CD14-positive monocyte (primary cell): ENCODE data around the gene LTBP3. TPM values are rescaled to one million over a fixed set of nuclear protein-coding genes. Genes with fewer than 3 reads are reported as not detected.

Source experiments
- DNase-seq, 3 donors: peaks; one replicate each; pipeline ENCODE4 v3.0.0-alpha.2; 2011 to 2022
- H2AFZ ChIP-seq: 2 replicates; pipeline ENCODE4 v1.6.0; 2012; ENCODE audit warnings: mild to moderate bottlenecking, low read depth, low read length, inconsistent platforms; ENCODE audit not compliant: insufficient read depth, poor library complexity, severe bottlenecking
- H3K27ac ChIP-seq, 2 donors: 1 replicate in 1 of 2; 2 replicates in 1 of 2; pipeline ENCODE4 v1.5.1; 2012 to 2013; ENCODE audit warnings: low read length in 2 of 2, control low read depth in 1 of 2, inconsistent platforms in 1 of 2, low read depth in 1 of 2, mild to moderate bottlenecking in 1 of 2
- H3K27me3 ChIP-seq, 2 donors: one replicate each; pipeline versions ENCODE4 v1.6.0 to v1.6.1; 2011 to 2013; ENCODE audit warnings: low read length in 2 of 2; ENCODE audit not compliant: control insufficient read depth in 2 of 2, insufficient read depth in 2 of 2
- H3K36me3 ChIP-seq, 2 donors: replicated peaks in 1 of 2; 1 replicate in 1 of 2; 2 replicates in 1 of 2; pipeline versions ENCODE4 v1.5.1 to v1.6.1; 2012 to 2013; ENCODE audit warnings: low read length in 2 of 2, control low read depth in 1 of 2, inconsistent platforms in 1 of 2, mild to moderate bottlenecking in 1 of 2; ENCODE audit not compliant: insufficient read depth in 2 of 2, control insufficient read depth in 1 of 2
- H3K4me1 ChIP-seq, 2 donors: 1 replicate in 1 of 2; 2 replicates in 1 of 2; pipeline versions ENCODE4 v1.5.1 to v1.6.1; 2012 to 2013; ENCODE audit warnings: low read length in 2 of 2, control low read depth in 1 of 2, inconsistent platforms in 1 of 2, mild to moderate bottlenecking in 1 of 2, moderate library complexity in 1 of 2; ENCODE audit not compliant: insufficient read depth in 2 of 2, control insufficient read depth in 1 of 2
- H3K4me2 ChIP-seq: replicated peaks from 2 replicates; pipeline ENCODE3; 2012; ENCODE audit warnings: low read length, moderate library complexity, mild to moderate bottlenecking; ENCODE audit not compliant: poor library complexity, severe bottlenecking; ENCODE audit errors: extremely low read depth
- H3K4me3 ChIP-seq, 3 experiments: fragments of 200-600 bp in 1 of 3; sonication (generic) in 1 of 3; replicated peaks in 1 of 3; 1 replicate in 2 of 3; 2 replicates in 1 of 3; pipeline ENCODE4 v1.5.1; 2011 to 2013; ENCODE audit warnings: low read length in 3 of 3, mild to moderate bottlenecking in 3 of 3, control low read depth in 2 of 3, low read depth in 2 of 3, inconsistent platforms in 1 of 3, moderate library complexity in 1 of 3
- H3K79me2 ChIP-seq: 2 replicates; pipeline ENCODE4 v1.6.0; 2012; ENCODE audit warnings: mild to moderate bottlenecking, control low read depth, inconsistent platforms, low read length, moderate library complexity; ENCODE audit not compliant: insufficient read depth
- H3K9ac ChIP-seq: 2 replicates; pipeline ENCODE4 v1.6.0; 2017; ENCODE audit warnings: low read length, mild to moderate bottlenecking; ENCODE audit not compliant: insufficient read depth, poor library complexity, severe bottlenecking
- H3K9me3 ChIP-seq, 2 donors: replicated peaks in 1 of 2; 1 replicate in 1 of 2; 2 replicates in 1 of 2; pipeline versions ENCODE4 v1.5.1 to v1.6.1; 2012 to 2013; ENCODE audit warnings: low read length in 2 of 2, control low read depth in 1 of 2; ENCODE audit not compliant: control insufficient read depth in 1 of 2, insufficient read depth in 1 of 2
- H4K20me1 ChIP-seq: 2 replicates; pipeline ENCODE4 v1.6.0; 2012; ENCODE audit warnings: mild to moderate bottlenecking, low read length, control low read depth, moderate library complexity; ENCODE audit not compliant: insufficient read depth
- H3K27ac Mint-ChIP-seq, 7 donors: one replicate each; pipeline ENCODE4 v1.8.0; 2020; ENCODE audit warnings: mild to moderate bottlenecking in 7 of 7, mixed read lengths in 7 of 7, moderate library complexity in 6 of 7, inconsistent platforms in 2 of 7
- H3K27me3 Mint-ChIP-seq, 3 donors: one replicate each; pipeline ENCODE4 v1.8.0; 2021 to 2022; ENCODE audit warnings: low read depth in 3 of 3, mild to moderate bottlenecking in 3 of 3, mixed read lengths in 3 of 3, moderate library complexity in 3 of 3, inconsistent platforms in 1 of 3
- H3K36me3 Mint-ChIP-seq, 2 donors: one replicate each; pipeline ENCODE4 v1.8.0; 2020; ENCODE audit warnings: mixed read lengths in 2 of 2, inconsistent platforms in 1 of 2, mild to moderate bottlenecking in 1 of 2
- H3K4me1 Mint-ChIP-seq: one replicate; pipeline ENCODE4 v1.8.0; 2020; ENCODE audit warnings: mild to moderate bottlenecking, mixed read lengths
- H3K4me3 Mint-ChIP-seq, 2 donors: one replicate each; pipeline ENCODE4 v1.8.0; 2020; ENCODE audit warnings: mild to moderate bottlenecking in 2 of 2, mixed read lengths in 2 of 2, moderate library complexity in 1 of 2
- H3K9me3 Mint-ChIP-seq, 7 donors: one replicate each; pipeline ENCODE4 v1.8.0; 2020 to 2022; ENCODE audit warnings: mixed read lengths in 7 of 7, mild to moderate bottlenecking in 6 of 7, moderate library complexity in 6 of 7, inconsistent platforms in 2 of 7
- CTCF ChIP-seq: fragments of 200-600 bp; IDR thresholded peaks from one replicate; pipeline ENCODE4 v1.8.0; 2022; ENCODE audit warnings: antibody characterized with exemption, mild to moderate bottlenecking
- WGBS: methylation state at CpG from one replicate; pipeline ENCODE4 v1.1.5; 2013; ENCODE audit warnings: missing lambda C conversion rate; ENCODE audit not compliant: insufficient coverage; 5-methylcytosine and 5-hydroxymethylcytosine counted together
- intact Hi-C, 2 donors: fragments of 100-400 bp; cut with micrococcal nuclease; formaldehyde crosslinking; loops; one replicate each; pipeline versions ENCODE4 v1.15.0 to v1.15.1; 2023
- polyA plus RNA-seq, 3 donors: library from polyadenylated mRNA; depleted of rRNA in 1 of 3; unstranded in 2 of 3; stranded (reverse) in 1 of 3; fragments of 300-500 nt in 2 of 3; fragments of >200 nt in 1 of 3; fragmentation: Illumina TruSeq in 2 of 3; gene quantifications; 1 replicate in 2 of 3; 2 replicates in 1 of 3; pipeline ENCODE4 v1.2.3, GENCODE V29; 2012 to 2021

LTBP3 gene
- polyA plus RNA-seq, 3 donors = 3.4 to 19.4 (median 4.6) TPM

- peaks cover 60 to 79% of the 10 kb centered on the region in 2 donors for H3K36me3 Mint-ChIP-seq
- peaks cover 65 to 71% of the 10 kb centered on the region in 2 donors for H3K36me3 ChIP-seq
- H3K4me3 Mint-ChIP-seq = no peak overlapping the region
- peaks cover 91% of the 10 kb centered on the region for H3K79me2 ChIP-seq
- H3K27ac ChIP-seq = no peak overlapping the region
- DNase-seq = no peak
- no peak overlapping the region for H3K4me2 ChIP-seq
- intact Hi-C loops = no loop called here
- no peak overlapping the region for H3K9ac ChIP-seq
- no peaks in the 10 kb centered on the region for H3K9me3 Mint-ChIP-seq
- peak overlapping the region in 2 of 7 donors; percentile 41 to 63 for H3K27ac Mint-ChIP-seq
- H3K27me3 ChIP-seq = no peaks in the 10 kb centered on the region
- no peak overlapping the region for H3K4me3 ChIP-seq
- H3K4me1 Mint-ChIP-seq = peaks cover 64% of the 10 kb centered on the region
- H3K9me3 ChIP-seq = no peaks in the 10 kb centered on the region
- no peak overlapping the region for H2AFZ ChIP-seq
- peaks cover 47 to 68% of the 10 kb centered on the region in 2 donors for H3K4me1 ChIP-seq
- TF ChIP-seq CTCF = no peak
- peaks cover 0 to 2% (median 0%) of the 10 kb centered on the region in 3 donors for H3K27me3 Mint-ChIP-seq
- WGBS = 99% methylated on average over 31 of the region's 46 CpGs
- H4K20me1 ChIP-seq = peaks cover 97% of the 10 kb centered on the region
Measured at GRCh38 chr11:65584723-65585171, 26.6 kb upstream of the LTBP3 start.

GRCh38 chr11:65584106-65584505, 25.9 kb upstream of the LTBP3 start:
- no peak overlapping the region for H3K4me3 Mint-ChIP-seq
- 66% methylated on average over 5 of the region's 8 CpGs for WGBS
- no peak overlapping the region for H3K4me3 ChIP-seq
- H3K27ac ChIP-seq = peak overlapping the region; percentile 11 to 50
- H3K27ac Mint-ChIP-seq = peak overlapping the region in 5 of 7 donors; percentile 21 to 77 (median 71)
- H3K79me2 ChIP-seq = peaks cover 91% of the 10 kb centered on the region
- peaks cover 47 to 68% of the 10 kb centered on the region in 2 donors for H3K4me1 ChIP-seq
- peaks cover 64 to 81% of the 10 kb centered on the region in 2 donors for H3K36me3 Mint-ChIP-seq
- H3K9me3 Mint-ChIP-seq = no peaks in the 10 kb centered on the region
- intact Hi-C loops = no loop called here
- TF ChIP-seq CTCF = no peak
- DNase-seq = no peak
- no peak overlapping the region for H3K9ac ChIP-seq
- H2AFZ ChIP-seq = no peak overlapping the region
- H3K36me3 ChIP-seq = peaks cover 65 to 72% of the 10 kb centered on the region in 2 donors
- no peaks in the 10 kb centered on the region for H3K9me3 ChIP-seq
- H3K4me1 Mint-ChIP-seq = peaks cover 67% of the 10 kb centered on the region
- H3K4me2 ChIP-seq = no peak overlapping the region
- H3K27me3 ChIP-seq = no peaks in the 10 kb centered on the region
- peaks cover 0 to 2% (median 0%) of the 10 kb centered on the region in 3 donors for H3K27me3 Mint-ChIP-seq
- H4K20me1 ChIP-seq = peaks cover 97% of the 10 kb centered on the region
